SK-N-SH (cell line): ENCODE data around the gene TSPAN15. TPM values are rescaled to one million over a fixed set of nuclear protein-coding genes. Genes with fewer than 3 reads are reported as not detected.

Experiments used
- CTCF ChIA-PET: fragments of 300-600, 350-600 bp; formaldehyde crosslinking; extraction: SDS; loops from one replicate; lab custom pipeline; 2021; lab: Yijun Ruan, JAX
- POLR2A ChIA-PET: fragments of 350-600 bp; sonication (Branson Sonifier 250); formaldehyde crosslinking; extraction: SDS; loops from one replicate; lab custom pipeline; 2020; ENCODE audit warnings: antibody characterized with exemption, inconsistent platforms; lab: Yijun Ruan, JAX
- DNase-seq: peaks from one replicate; pipeline ENCODE4 v3.0.0; 2012
- H2AFZ ChIP-seq: fragments of 200-600 bp; sonication (generic); 2 replicates; pipeline ENCODE4 v1.8.1; 2016; ENCODE audit warnings: antibody characterized with exemption, mild to moderate bottlenecking, low read depth
- H3F3A ChIP-seq: fragments of 200-600 bp; sonication (generic); replicated peaks from 2 replicates; pipeline ENCODE3; 2016; ENCODE audit warnings: antibody characterized with exemption, mild to moderate bottlenecking; ENCODE audit not compliant: insufficient read depth
- H3K27ac ChIP-seq, 2 experiments: fragments of 200-500 bp in 1 of 2; fragments of 200-600 bp in 1 of 2; sonication (Bioruptor generic) in 1 of 2; sonication (generic), shearing (Covaris generic) in 1 of 2; 2 replicates each; pipeline versions ENCODE4 v1.5.1 to v1.6.1; 2014 to 2016; ENCODE audit warnings: low read depth in 2 of 2, inconsistent platforms in 1 of 2, low read length in 1 of 2, mild to moderate bottlenecking in 1 of 2, mixed read lengths in 1 of 2
- H3K27me3 ChIP-seq: fragments of 200-600 bp; sonication (generic), shearing (Covaris generic); 2 replicates; pipeline ENCODE4 v1.6.1; 2016; ENCODE audit warnings: mixed run types; ENCODE audit not compliant: insufficient read depth
- H3K36me3 ChIP-seq, 2 experiments: fragments of 200-500 bp in 1 of 2; fragments of 200-600 bp in 1 of 2; sonication (Bioruptor generic) in 1 of 2; sonication (generic) in 1 of 2; replicated peaks in 1 of 2; 2 replicates each; pipeline versions ENCODE3 to v1.5.1; 2014 to 2016; ENCODE audit warnings: low read length in 1 of 2, mild to moderate bottlenecking in 1 of 2; ENCODE audit not compliant: insufficient read depth in 2 of 2, control insufficient read depth in 1 of 2
- H3K4me1 ChIP-seq, 2 experiments: fragments of 200-500 bp in 1 of 2; fragments of 200-600 bp in 1 of 2; sonication (Bioruptor generic) in 1 of 2; sonication (generic), shearing (Covaris generic) in 1 of 2; 2 replicates each; pipeline versions ENCODE4 v1.5.1 to v1.6.1; 2014 to 2016; ENCODE audit warnings: low read depth in 1 of 2, low read length in 1 of 2, mixed run types in 1 of 2; ENCODE audit not compliant: insufficient read depth in 2 of 2, control insufficient read depth in 1 of 2
- H3K4me2 ChIP-seq: fragments of 200-600 bp; sonication (generic), shearing (Covaris generic); 2 replicates; pipeline ENCODE4 v1.6.1; 2017; ENCODE audit warnings: mixed run types
- H3K4me3 ChIP-seq, 2 experiments: fragments of 200-500 bp in 1 of 2; fragments of 200-600 bp in 1 of 2; sonication (Bioruptor generic) in 1 of 2; sonication (generic), shearing (Covaris generic) in 1 of 2; 2 replicates each; pipeline versions ENCODE4 v1.5.1 to v1.8.1; 2014 to 2016; ENCODE audit warnings: low read depth in 2 of 2, inconsistent platforms in 1 of 2, low read length in 1 of 2, mild to moderate bottlenecking in 1 of 2, mixed read lengths in 1 of 2, moderate library complexity in 1 of 2
- H3K79me2 ChIP-seq: fragments of 200-600 bp; sonication (generic); 2 replicates; pipeline ENCODE4 v1.8.1; 2017; ENCODE audit warnings: mild to moderate bottlenecking; ENCODE audit not compliant: insufficient read depth
- H3K9ac ChIP-seq: fragments of 200-600 bp; sonication (generic); 2 replicates; pipeline ENCODE4 v1.6.1; 2017; ENCODE audit warnings: mixed run types
- H3K9me2 ChIP-seq: fragments of 200-600 bp; sonication (generic); 2 replicates; pipeline ENCODE4 v1.6.1; 2017; ENCODE audit warnings: mixed run types
- H3K9me3 ChIP-seq: fragments of 200-600 bp; sonication (generic); 2 replicates; pipeline ENCODE4 v1.6.1; 2017; ENCODE audit warnings: mixed run types, mild to moderate bottlenecking, moderate library complexity
- H4K20me1 ChIP-seq: fragments of 200-600 bp; sonication (generic); 2 replicates; pipeline ENCODE4 v1.6.1; 2017; ENCODE audit warnings: mild to moderate bottlenecking, mixed run types; ENCODE audit not compliant: insufficient read depth
- EZH2phosphoT487 ChIP-seq: fragments of 200-600 bp; sonication (generic); IDR thresholded peaks from 2 replicates; pipeline ENCODE4 v1.6.1; 2017; ENCODE audit warnings: low read depth, mixed run types, mild to moderate bottlenecking, antibody characterized with exemption, moderate library complexity, borderline replicate concordance
- FOSL2 ChIP-seq: IDR thresholded peaks from 2 replicates; pipeline ENCODE4 v1.4.0; 2012; ENCODE audit warnings: low read depth, mild to moderate bottlenecking, moderate library complexity, borderline replicate concordance
- GABPA ChIP-seq: IDR thresholded peaks from 2 replicates; pipeline ENCODE4 v1.4.0; 2012; ENCODE audit warnings: low read depth, mild to moderate bottlenecking
- IRF3 ChIP-seq: fragments of 150-350 bp; IDR thresholded peaks from 2 replicates; pipeline ENCODE4 v1.6.1; 2016; ENCODE audit warnings: mild to moderate bottlenecking, low read depth, low read length
- JUND ChIP-seq: IDR thresholded peaks from 2 replicates; pipeline ENCODE4 v1.4.0; 2012
- NFIC ChIP-seq: IDR thresholded peaks from 2 replicates; pipeline ENCODE4 v1.4.0; 2012; ENCODE audit warnings: borderline replicate concordance
- NRF1 ChIP-seq: IDR thresholded peaks from 2 replicates; pipeline ENCODE4 v1.6.1; 2012; ENCODE audit warnings: low read depth, mild to moderate bottlenecking, low read length
- RAD21 ChIP-seq: IDR thresholded peaks from 2 replicates; pipeline ENCODE4 v1.6.1; 2012; ENCODE audit warnings: mild to moderate bottlenecking, low read length
- RCOR1 ChIP-seq: fragments of 150-350 bp; IDR thresholded peaks from 2 replicates; pipeline ENCODE4 v1.6.1; 2017; ENCODE audit warnings: antibody characterized with exemption, low read length
- USF1 ChIP-seq: IDR thresholded peaks from 2 replicates; pipeline ENCODE4 v1.4.0; 2012; ENCODE audit warnings: low read depth, borderline replicate concordance
- USF2 ChIP-seq: fragments of 150-350 bp; IDR thresholded peaks from 2 replicates; pipeline ENCODE4 v1.6.1; 2017; ENCODE audit warnings: antibody characterized with exemption, low read length, low read depth, borderline replicate concordance
- WGBS: methylation state at CpG from one replicate; pipeline ENCODE4 v1.1.6; 2017; ENCODE audit warnings: low lambda C conversion rate; 5-methylcytosine and 5-hydroxymethylcytosine counted together
- polyA plus RNA-seq, 3 experiments: library from polyadenylated mRNA; depleted of rRNA; stranded (reverse); fragments of >200 nt; gene quantifications; 2 replicates each; pipeline ENCODE4 v1.2.3, GENCODE V29; 2012

Gene TSPAN15
- polyA plus RNA-seq, 1 of the 3 experiments (the other 2 are of a cell fraction), result 8.5 TPM

DNA sequence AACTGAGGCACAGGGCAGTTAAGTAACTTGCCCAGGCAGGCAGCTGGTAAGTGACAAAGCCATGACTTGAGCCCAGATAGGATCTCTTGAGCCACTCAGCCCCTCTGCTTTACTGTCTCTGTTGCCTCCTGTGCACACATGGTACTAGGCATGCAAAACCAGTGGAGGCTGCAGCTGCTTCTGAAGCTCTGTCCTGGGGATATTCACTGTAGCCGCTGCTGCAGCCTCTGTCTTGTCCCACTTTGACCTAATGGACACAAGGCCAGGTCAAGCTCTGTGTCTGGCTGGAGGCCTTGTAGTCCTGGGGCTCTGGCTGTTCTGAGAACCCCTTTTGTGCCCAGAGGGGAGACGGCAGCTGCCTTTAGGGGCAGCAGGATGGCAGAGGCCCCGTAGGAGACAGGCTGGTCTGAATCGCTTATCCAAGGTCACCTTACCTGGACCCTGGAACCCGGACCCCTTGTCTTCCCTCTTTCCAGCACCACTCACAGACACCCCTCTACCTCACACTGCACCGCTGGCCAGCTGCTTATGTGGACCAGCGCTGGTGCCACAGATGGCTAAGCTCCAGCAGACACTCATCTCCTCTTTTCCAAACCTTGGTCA, 57.6 kb downstream of the TSPAN15 start:
- TF ChIP-seq RCOR1 (no peak), USF2 (no peak), EZH2phosphoT487 (no peak), GABPA (no peak), JUND (no peak), IRF3 (no peak), FOSL2 (no peak), RAD21 (no peak)
- CTCF ChIA-PET, result interaction anchor here (0.8 to 6.0 kb wide), 20 partner anchors 9 to 271 kb away, joined by 3 to 45 read pairs (median 4); partner anchors contain the start of gene TSPAN15
- no peaks in the 10 kb centered on the region for H3K9me3 ChIP-seq
- H3K27me3 ChIP-seq, result no peaks in the 10 kb centered on the region
- no peak overlapping the region for H3K9ac ChIP-seq
- H2AFZ ChIP-seq, result no peak overlapping the region
- H3K4me1 ChIP-seq, result peaks cover 0 to 4% of the 10 kb centered on the region in 2 experiments; a peak in 1 of 4 replicates
- no peaks in the 10 kb centered on the region for H3K9me2 ChIP-seq
- no peaks in the 10 kb centered on the region for H3F3A ChIP-seq
- H3K79me2 ChIP-seq, result no peaks in the 10 kb centered on the region
- 41% methylated on average over 5 of the region's 7 CpGs for WGBS
- no peaks in the 10 kb centered on the region for H4K20me1 ChIP-seq
- peak; percentile 7 for DNase-seq
- H3K27ac ChIP-seq, result no peak overlapping the region
- H3K36me3 ChIP-seq, result no peaks in the 10 kb centered on the region
- POLR2A ChIA-PET, result no interaction called here
- no peak overlapping the region for H3K4me2 ChIP-seq
- no peak overlapping the region for H3K4me3 ChIP-seq

DNA sequence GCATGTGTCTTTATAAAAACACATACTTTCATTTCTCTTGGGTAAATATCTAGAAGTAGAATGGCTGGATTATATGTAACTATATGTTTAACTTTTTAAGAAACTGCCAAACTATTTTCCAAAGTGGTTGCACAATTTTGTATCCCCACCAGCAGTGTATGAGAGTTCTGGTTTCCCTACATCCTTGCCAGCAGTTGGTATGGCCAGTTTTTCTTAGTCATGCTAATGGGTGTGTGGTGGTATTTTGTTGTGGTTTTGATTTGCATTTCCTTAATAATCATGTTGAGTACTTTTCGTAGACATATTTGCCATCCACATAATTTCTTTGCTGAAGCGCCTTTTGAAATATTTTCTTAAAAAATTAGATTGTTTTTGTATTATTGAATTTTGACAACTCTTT, 61.6 kb downstream of the TSPAN15 start:
- H3K27ac ChIP-seq, result no peak overlapping the region
- POLR2A ChIA-PET, result no interaction called here
- no peaks in the 10 kb centered on the region for H4K20me1 ChIP-seq
- no peaks in the 10 kb centered on the region for H3K79me2 ChIP-seq
- H3K9me3 ChIP-seq, result no peaks in the 10 kb centered on the region
- TF ChIP-seq USF1 (no peak), GABPA (no peak), NFIC (no peak), NRF1 (no peak), EZH2phosphoT487 (no peak)
- H3K4me1 ChIP-seq, result no peaks in the 10 kb centered on the region
- no peak for DNase-seq
- H3K4me2 ChIP-seq, result no peak overlapping the region
- H3K4me3 ChIP-seq, result no peak overlapping the region
- 26% methylated on average over 2 of the region's 2 CpGs for WGBS
- H2AFZ ChIP-seq, result no peak overlapping the region
- CTCF ChIA-PET, result interaction anchor here (1.3 to 8.2 kb wide), 3 partner anchors 63 to 126 kb away, joined by 4 to 364 read pairs (median 38); partner anchors contain the start of gene TSPAN15
- no peaks in the 10 kb centered on the region for H3K9me2 ChIP-seq
- H3K36me3 ChIP-seq, result no peaks in the 10 kb centered on the region
- no peaks in the 10 kb centered on the region for H3K27me3 ChIP-seq
- no peak overlapping the region for H3K9ac ChIP-seq
- H3F3A ChIP-seq, result no peaks in the 10 kb centered on the region
